Karpas-422 (cell line): ENCODE measurements around the gene CTNNB1. TPM values are rescaled to one million over a fixed set of nuclear protein-coding genes. Genes with fewer than 3 reads are reported as not detected.

Experiments
- DNase-seq: peaks from one replicate; pipeline ENCODE4 v3.0.0-alpha.2; 2015
- H2AFZ ChIP-seq: fragments of 200-600 bp; sonication (generic); 2 replicates; pipeline ENCODE4 v1.6.1; 2014; ENCODE audit warnings: antibody characterized with exemption, low read length, mixed read lengths
- H3K27ac ChIP-seq: fragments of 200-600 bp; sonication (generic); 2 replicates; pipeline ENCODE4 v1.5.1; 2014; ENCODE audit warnings: mild to moderate bottlenecking, low read length, moderate library complexity
- H3K27me3 ChIP-seq: fragments of 200-600 bp; sonication (generic); 2 replicates; pipeline ENCODE4 v1.6.1; 2014; ENCODE audit warnings: low read length, mixed read lengths
- H3K36me3 ChIP-seq: fragments of 200-600 bp; sonication (generic); 2 replicates; pipeline ENCODE4 v1.6.1; 2014; ENCODE audit warnings: low read length, mixed read lengths; ENCODE audit not compliant: insufficient read depth
- H3K4me1 ChIP-seq: fragments of 200-600 bp; sonication (generic); 2 replicates; pipeline ENCODE4 v1.6.1; 2014; ENCODE audit warnings: mild to moderate bottlenecking, low read length, mixed read lengths
- H3K4me2 ChIP-seq: fragments of 200-600 bp; sonication (generic); 2 replicates; pipeline ENCODE4 v1.6.1; 2014; ENCODE audit warnings: low read length, low read depth, mild to moderate bottlenecking; ENCODE audit not compliant: poor library complexity, severe bottlenecking
- H3K4me3 ChIP-seq: fragments of 200-600 bp; sonication (generic); 2 replicates; pipeline ENCODE4 v1.5.1; 2014; ENCODE audit warnings: mild to moderate bottlenecking, antibody characterized with exemption, low read length, mixed read lengths
- H3K79me2 ChIP-seq: fragments of 200-600 bp; sonication (generic); 2 replicates; pipeline ENCODE4 v1.6.1; 2014; ENCODE audit warnings: mild to moderate bottlenecking, low read length, mixed read lengths
- H3K9ac ChIP-seq: fragments of 200-600 bp; sonication (generic); 2 replicates; pipeline ENCODE4 v1.6.0; 2014; ENCODE audit warnings: low read length
- H3K9me2 ChIP-seq: fragments of 200-600 bp; sonication (generic), shearing (Covaris generic); replicated peaks from 2 replicates; pipeline ENCODE4 v1.6.0; 2014; ENCODE audit warnings: mild to moderate bottlenecking, low read length, moderate library complexity; ENCODE audit not compliant: insufficient read depth
- H3K9me3 ChIP-seq: fragments of 300-700, 200-600 bp; sonication (generic); 2 replicates; pipeline ENCODE4 v1.6.1; 2014; ENCODE audit warnings: low read length, mixed read lengths
- H4K20me1 ChIP-seq: fragments of 200-600 bp; sonication (generic); 2 replicates; pipeline ENCODE4 v1.6.1; 2014; ENCODE audit warnings: mild to moderate bottlenecking, antibody characterized with exemption, low read length, low read depth; ENCODE audit not compliant: insufficient read depth
- total RNA-seq: library from RNA; depleted of rRNA; stranded (reverse); fragments of >200 nt; shearing (Covaris generic); gene quantifications from 2 replicates; pipeline ENCODE4 v1.2.3, GENCODE V29; 2014; ENCODE audit warnings: low replicate concordance

CTNNB1 gene
- total RNA-seq, 1 experiment from 2014 or later: 122 TPM

GRCh38 chr3:41260063-41260450 lies 60.8 kb downstream of the CTNNB1 start:
- no peak overlapping the region for H3K4me2 ChIP-seq
- H3K27ac ChIP-seq: no peak overlapping the region
- no peak overlapping the region for H3K4me3 ChIP-seq
- H3K9me2 ChIP-seq: no peaks in the 10 kb centered on the region
- no peaks in the 10 kb centered on the region for H3K4me1 ChIP-seq
- no peaks in the 10 kb centered on the region for H3K79me2 ChIP-seq
- H3K9ac ChIP-seq: no peak overlapping the region
- no peaks in the 10 kb centered on the region for H3K36me3 ChIP-seq
- H3K9me3 ChIP-seq: no peaks in the 10 kb centered on the region
- H4K20me1 ChIP-seq: no peaks in the 10 kb centered on the region
- H3K27me3 ChIP-seq: no peaks in the 10 kb centered on the region
- DNase-seq: no peak
- no peak overlapping the region for H2AFZ ChIP-seq

- H3K9me2 ChIP-seq: no peaks in the 10 kb centered on the region
- no peaks in the 10 kb centered on the region for H3K79me2 ChIP-seq
- H3K36me3 ChIP-seq: no peaks in the 10 kb centered on the region
- no peak overlapping the region for H3K27ac ChIP-seq
- H3K4me3 ChIP-seq: no peak overlapping the region
- no peaks in the 10 kb centered on the region for H4K20me1 ChIP-seq
- no peaks in the 10 kb centered on the region for H3K27me3 ChIP-seq
- H2AFZ ChIP-seq: no peak overlapping the region
- H3K9ac ChIP-seq: no peak overlapping the region
- no peak overlapping the region for H3K4me2 ChIP-seq
- no peaks in the 10 kb centered on the region for H3K4me1 ChIP-seq
- H3K9me3 ChIP-seq: no peaks in the 10 kb centered on the region
- no peak for DNase-seq
Observed at GRCh38 chr3:41265011-41265545, 65.8 kb downstream of the CTNNB1 start.

- no peak for DNase-seq
- Histone ChIP-seq H3K27ac (no peak overlapping the region), H3K4me2 (no peak overlapping the region), H3K4me3 (no peak overlapping the region), H4K20me1 (no peaks in the 10 kb centered on the region), H3K79me2 (no peaks in the 10 kb centered on the region), H2AFZ (no peak overlapping the region), H3K9ac (no peak overlapping the region), H3K9me3 (no peaks in the 10 kb centered on the region), H3K4me1 (no peaks in the 10 kb centered on the region), H3K9me2 (no peaks in the 10 kb centered on the region), H3K27me3 (no peaks in the 10 kb centered on the region), H3K36me3 (no peaks in the 10 kb centered on the region)
Observed at GRCh38 chr3:41265823-41266273, 66.5 kb downstream of the CTNNB1 start.

- no peaks in the 10 kb centered on the region for H4K20me1 ChIP-seq
- no peak overlapping the region for H3K4me2 ChIP-seq
- no peaks in the 10 kb centered on the region for H3K9me2 ChIP-seq
- H3K4me1 ChIP-seq: no peaks in the 10 kb centered on the region
- DNase-seq: no peak
- no peaks in the 10 kb centered on the region for H3K27me3 ChIP-seq
- no peak overlapping the region for H2AFZ ChIP-seq
- no peak overlapping the region for H3K9ac ChIP-seq
- no peaks in the 10 kb centered on the region for H3K79me2 ChIP-seq
- no peaks in the 10 kb centered on the region for H3K36me3 ChIP-seq
- no peak overlapping the region for H3K4me3 ChIP-seq
- H3K9me3 ChIP-seq: no peaks in the 10 kb centered on the region
- H3K27ac ChIP-seq: no peak overlapping the region
Observed at GRCh38 chr3:41267975-41268640, 68.8 kb downstream of the CTNNB1 start.

- no peaks in the 10 kb centered on the region for H3K9me2 ChIP-seq
Observed at GRCh38 chr3:41272667-41273066, 73.4 kb downstream of the CTNNB1 start.

GRCh38 chr3:41274944-41275668 lies 75.8 kb downstream of the CTNNB1 start:
- H3K9me3 ChIP-seq: no peaks in the 10 kb centered on the region
- H4K20me1 ChIP-seq: no peaks in the 10 kb centered on the region
- no peak overlapping the region for H3K27ac ChIP-seq
- no peaks in the 10 kb centered on the region for H3K4me1 ChIP-seq
- H2AFZ ChIP-seq: no peak overlapping the region
- no peak overlapping the region for H3K4me3 ChIP-seq
- H3K79me2 ChIP-seq: no peaks in the 10 kb centered on the region
- no peaks in the 10 kb centered on the region for H3K9me2 ChIP-seq
- no peaks in the 10 kb centered on the region for H3K36me3 ChIP-seq
- no peak for DNase-seq
- no peaks in the 10 kb centered on the region for H3K27me3 ChIP-seq
- no peak overlapping the region for H3K4me2 ChIP-seq
- no peak overlapping the region for H3K9ac ChIP-seq

More at GRCh38 chr3:41272667-41273066, 73.4 kb downstream of the CTNNB1 start:
- Histone ChIP-seq H3K9me3 (no peaks in the 10 kb centered on the region), H3K4me3 (no peak overlapping the region), H3K9ac (no peak overlapping the region), H3K4me2 (no peak overlapping the region), H3K36me3 (no peaks in the 10 kb centered on the region), H2AFZ (no peak overlapping the region), H3K27me3 (no peaks in the 10 kb centered on the region), H3K4me1 (no peaks in the 10 kb centered on the region), H3K27ac (no peak overlapping the region), H3K79me2 (no peaks in the 10 kb centered on the region), H4K20me1 (no peaks in the 10 kb centered on the region)
- no peak for DNase-seq

- no peak overlapping the region for H3K4me3 ChIP-seq
- no peak overlapping the region for H3K27ac ChIP-seq
- no peak overlapping the region for H3K9ac ChIP-seq
- no peak for DNase-seq
- H3K4me1 ChIP-seq: no peaks in the 10 kb centered on the region
- no peak overlapping the region for H3K4me2 ChIP-seq
- no peaks in the 10 kb centered on the region for H3K9me2 ChIP-seq
- no peaks in the 10 kb centered on the region for H3K36me3 ChIP-seq
- H2AFZ ChIP-seq: no peak overlapping the region
- no peaks in the 10 kb centered on the region for H3K27me3 ChIP-seq
- H3K9me3 ChIP-seq: no peaks in the 10 kb centered on the region
- no peaks in the 10 kb centered on the region for H3K79me2 ChIP-seq
- H4K20me1 ChIP-seq: no peaks in the 10 kb centered on the region
Observed at GRCh38 chr3:41276191-41276590, 76.9 kb downstream of the CTNNB1 start.

- Histone ChIP-seq H3K27me3 (no peaks in the 10 kb centered on the region), H3K4me1 (no peaks in the 10 kb centered on the region), H3K9me3 (no peaks in the 10 kb centered on the region), H3K27ac (no peak overlapping the region), H3K79me2 (no peaks in the 10 kb centered on the region), H3K4me2 (no peak overlapping the region), H3K36me3 (no peaks in the 10 kb centered on the region), H3K4me3 (no peak overlapping the region), H3K9me2 (no peaks in the 10 kb centered on the region), H4K20me1 (no peaks in the 10 kb centered on the region), H2AFZ (no peak overlapping the region), H3K9ac (no peak overlapping the region)
- no peak for DNase-seq
Observed at GRCh38 chr3:41277790-41278465, 78.6 kb downstream of the CTNNB1 start.
